ENCODE measurements around the gene TERC.

Gene TERC

GRCh38 chr3:169790219-169790618, 25.4 kb upstream of the TERC start:
- Histone ChIP-seq H3F3A (ENCODE audit: insufficient read depth, low read length) (no peaks in the 10 kb centered on the region), H3K4me1 (ENCODE audit: insufficient read depth, low read length, severe bottlenecking) (no peaks in the 10 kb centered on the region), H4K20me1 (ENCODE audit: insufficient read depth, low read length) (no peaks in the 10 kb centered on the region), H3K79me2 (ENCODE audit: insufficient read depth, low read length) (no peaks in the 10 kb centered on the region), H3K27me3 (ENCODE audit: insufficient read depth, low read length) (no peaks in the 10 kb centered on the region), H3K4me2 (ENCODE audit: low read length) (no peak overlapping the region), H3K4me3 (ENCODE audit: low read depth, low read length, poor library complexity, severe bottlenecking) (no peak overlapping the region), H3K9me2 (ENCODE audit: low read depth, low read length) (no peaks in the 10 kb centered on the region), H3K36me3 (ENCODE audit: insufficient read depth, low read length) (peaks cover 57% of the 10 kb centered on the region), H3K27ac (ENCODE audit: low read depth, low read length, poor library complexity, severe bottlenecking) (no peak overlapping the region), H2AFZ (ENCODE audit: low read length) (no peak overlapping the region), H3K9ac (ENCODE audit: low read length) (no peak overlapping the region), H3K9me3 (ENCODE audit: low read length) (no peaks in the 10 kb centered on the region)
- TF ChIP-seq EZH2 (IDR thresholded peaks at IDR 0.05; ENCODE audit: borderline replicate concordance, low read length), result no peak
- no peak for TF ChIP-seq CTCF (IDR thresholded peaks at IDR 0.05; ENCODE audit: low read length)

- H3F3A ChIP-seq (ENCODE audit: insufficient read depth, low read length), result no peaks in the 10 kb centered on the region
- no peak overlapping the region for H3K27ac ChIP-seq (ENCODE audit: low read depth, low read length, poor library complexity, severe bottlenecking)
- no peak overlapping the region for H3K4me3 ChIP-seq (ENCODE audit: low read depth, low read length, poor library complexity, severe bottlenecking)
- TF ChIP-seq CTCF (IDR thresholded peaks at IDR 0.05; ENCODE audit: low read length), result no peak
- TF ChIP-seq EZH2 (IDR thresholded peaks at IDR 0.05; ENCODE audit: borderline replicate concordance, low read length), result no peak
- H3K36me3 ChIP-seq (ENCODE audit: insufficient read depth, low read length), result peaks cover 79% of the 10 kb centered on the region
- no peaks in the 10 kb centered on the region for H3K27me3 ChIP-seq (ENCODE audit: insufficient read depth, low read length)
- H2AFZ ChIP-seq (ENCODE audit: low read length), result no peak overlapping the region
- H3K4me1 ChIP-seq (ENCODE audit: insufficient read depth, low read length, severe bottlenecking), result no peaks in the 10 kb centered on the region
- H3K9ac ChIP-seq (ENCODE audit: low read length), result no peak overlapping the region
- no peaks in the 10 kb centered on the region for H3K9me3 ChIP-seq (ENCODE audit: low read length)
- H3K9me2 ChIP-seq (ENCODE audit: low read depth, low read length), result no peaks in the 10 kb centered on the region
- H3K79me2 ChIP-seq (ENCODE audit: insufficient read depth, low read length), result no peaks in the 10 kb centered on the region
- no peak overlapping the region for H3K4me2 ChIP-seq (ENCODE audit: low read length)
- H4K20me1 ChIP-seq (ENCODE audit: insufficient read depth, low read length), result no peaks in the 10 kb centered on the region
These were observed 22.9 kb upstream of the TERC start for GRCh38 chr3:169787791-169788190.

- Histone ChIP-seq H3K9ac (ENCODE audit: low read length) (no peak overlapping the region), H2AFZ (ENCODE audit: low read length) (no peak overlapping the region), H3K79me2 (ENCODE audit: insufficient read depth, low read length) (no peaks in the 10 kb centered on the region), H3F3A (ENCODE audit: insufficient read depth, low read length) (no peaks in the 10 kb centered on the region), H3K27me3 (ENCODE audit: insufficient read depth, low read length) (no peaks in the 10 kb centered on the region), H3K27ac (ENCODE audit: low read depth, low read length, poor library complexity, severe bottlenecking) (no peak overlapping the region), H3K9me2 (ENCODE audit: low read depth, low read length) (no peaks in the 10 kb centered on the region), H3K9me3 (ENCODE audit: low read length) (no peaks in the 10 kb centered on the region), H4K20me1 (ENCODE audit: insufficient read depth, low read length) (no peaks in the 10 kb centered on the region), H3K4me1 (ENCODE audit: insufficient read depth, low read length, severe bottlenecking) (no peaks in the 10 kb centered on the region), H3K4me2 (ENCODE audit: low read length) (no peak overlapping the region), H3K4me3 (ENCODE audit: low read depth, low read length, poor library complexity, severe bottlenecking) (no peak overlapping the region), H3K36me3 (ENCODE audit: insufficient read depth, low read length) (peaks cover 83% of the 10 kb centered on the region)
- TF ChIP-seq EZH2 (IDR thresholded peaks at IDR 0.05; ENCODE audit: borderline replicate concordance, low read length) (no peak), CTCF (IDR thresholded peaks at IDR 0.05; ENCODE audit: low read length) (no peak)
These were observed 22.3 kb upstream of the TERC start for GRCh38 chr3:169787120-169787519.

All from OCI-LY1 (cell line).